Lower leg skin (tissue), 3 donors: ENCODE results near the gene NBR1.
"Not testable (repeated sequence)": the region's sequence is repeated elsewhere in the genome, so short reads cannot be mapped to it uniquely, and the experiment has no call there.

ENCODE experiments used
- POLR2A ChIP-seq, 2 donors: fragments of 450-650 bp; IDR thresholded peaks; one replicate each; pipeline ENCODE4 v1.6.1; 2016 to 2017; ENCODE audit warnings: antibody characterized with exemption in 2 of 2, mild to moderate bottlenecking in 1 of 2, moderate library complexity in 1 of 2
- TF ChIP-seq, protein P1 (sequence below), 3 donors: fragments of 450-650 bp; IDR thresholded peaks; one replicate each; pipeline ENCODE4 v1.5.1; 2016; ENCODE audit warnings: antibody characterized with exemption in 3 of 3, mild to moderate bottlenecking in 3 of 3, moderate library complexity in 2 of 3

DNA sequence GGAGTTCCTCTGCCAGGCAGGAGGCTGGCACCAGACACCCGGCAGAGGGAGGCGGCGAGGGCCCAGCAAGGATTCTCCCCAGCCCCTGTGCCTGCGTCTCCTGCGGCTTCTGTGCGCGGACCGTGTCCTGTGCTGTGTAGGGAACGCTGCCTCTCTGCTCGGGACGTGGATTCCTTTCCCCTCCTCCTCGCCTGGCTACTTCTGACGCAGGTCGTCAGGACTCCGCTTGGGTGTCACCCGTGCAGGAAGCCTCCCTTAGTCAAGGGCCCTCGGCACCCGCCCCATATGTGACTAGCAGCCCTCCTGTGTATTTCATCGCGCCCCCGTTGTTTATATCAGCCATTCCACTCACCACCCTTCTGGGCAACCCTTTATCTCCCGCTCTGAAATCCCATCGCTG, 75.4 kb downstream of the NBR1 start:
- TF ChIP-seq, protein P1, sequence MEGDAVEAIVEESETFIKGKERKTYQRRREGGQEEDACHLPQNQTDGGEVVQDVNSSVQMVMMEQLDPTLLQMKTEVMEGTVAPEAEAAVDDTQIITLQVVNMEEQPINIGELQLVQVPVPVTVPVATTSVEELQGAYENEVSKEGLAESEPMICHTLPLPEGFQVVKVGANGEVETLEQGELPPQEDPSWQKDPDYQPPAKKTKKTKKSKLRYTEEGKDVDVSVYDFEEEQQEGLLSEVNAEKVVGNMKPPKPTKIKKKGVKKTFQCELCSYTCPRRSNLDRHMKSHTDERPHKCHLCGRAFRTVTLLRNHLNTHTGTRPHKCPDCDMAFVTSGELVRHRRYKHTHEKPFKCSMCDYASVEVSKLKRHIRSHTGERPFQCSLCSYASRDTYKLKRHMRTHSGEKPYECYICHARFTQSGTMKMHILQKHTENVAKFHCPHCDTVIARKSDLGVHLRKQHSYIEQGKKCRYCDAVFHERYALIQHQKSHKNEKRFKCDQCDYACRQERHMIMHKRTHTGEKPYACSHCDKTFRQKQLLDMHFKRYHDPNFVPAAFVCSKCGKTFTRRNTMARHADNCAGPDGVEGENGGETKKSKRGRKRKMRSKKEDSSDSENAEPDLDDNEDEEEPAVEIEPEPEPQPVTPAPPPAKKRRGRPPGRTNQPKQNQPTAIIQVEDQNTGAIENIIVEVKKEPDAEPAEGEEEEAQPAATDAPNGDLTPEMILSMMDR (IDR thresholded peaks at IDR 0.05): not testable (repeated sequence)
- TF ChIP-seq POLR2A (IDR thresholded peaks at IDR 0.05): not testable (repeated sequence)
